Central memory CD8-positive, alpha-beta T cell (primary cell): ENCODE results near the gene C1S.

ENCODE experiments used
- ATAC-seq: fragments of 150-1000 bp; cut with Tn5 transposase; replicated peaks from 2 replicates; pipeline ENCODE4 v1.10.0; 2022; ENCODE audit warnings: mild to moderate bottlenecking, moderate FRiP score, moderate number of reproducible peaks; ENCODE audit not compliant: poor library complexity, severe bottlenecking; ENCODE audit errors: extremely low read depth
- DNase-seq, 2 donors: peaks; one replicate each; pipeline ENCODE4 v3.0.0; 2021; ENCODE audit warnings: low spot score in 2 of 2
- H3K27ac Mint-ChIP-seq: one replicate; pipeline ENCODE4 v1.8.0; 2022; ENCODE audit warnings: low read depth, mild to moderate bottlenecking, moderate library complexity, mixed read lengths
- H3K27me3 Mint-ChIP-seq: one replicate; pipeline ENCODE4 v1.8.0; 2022; ENCODE audit warnings: mixed read lengths
- H3K36me3 Mint-ChIP-seq: one replicate; pipeline ENCODE4 v1.8.0; 2022; ENCODE audit warnings: mild to moderate bottlenecking, moderate library complexity, mixed read lengths; ENCODE audit not compliant: insufficient read depth
- H3K4me1 Mint-ChIP-seq: one replicate; pipeline ENCODE4 v1.8.0; 2022; ENCODE audit warnings: mixed read lengths
- H3K4me3 Mint-ChIP-seq: one replicate; pipeline ENCODE4 v1.8.0; 2022; ENCODE audit warnings: mild to moderate bottlenecking, moderate library complexity, mixed read lengths
- H3K9me3 Mint-ChIP-seq: one replicate; pipeline ENCODE4 v1.8.0; 2022; ENCODE audit warnings: mixed read lengths

Gene C1S

DNA sequence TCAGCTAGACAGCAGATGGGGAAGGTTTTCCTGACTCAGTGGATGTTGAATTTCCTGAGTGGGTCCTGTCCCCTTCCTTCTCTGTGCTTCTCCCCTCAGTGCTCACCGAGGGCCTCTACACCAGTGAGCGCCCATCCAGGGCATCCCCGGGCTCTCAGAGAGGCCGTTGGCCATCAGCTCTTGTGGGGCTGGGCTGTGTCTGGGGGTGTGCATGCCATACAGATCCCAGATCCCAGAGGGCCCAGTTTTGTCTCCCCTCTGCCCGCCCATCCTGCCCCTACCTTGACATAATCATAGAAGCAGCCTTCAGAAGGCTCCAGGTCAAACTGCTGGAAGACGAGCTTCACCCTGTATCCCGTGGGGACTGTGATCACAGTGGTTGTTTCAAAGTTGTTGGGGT is 30.7 kb downstream of the C1S start:
- Mint-ChIP-seq H3K27ac (no peak overlapping the region), H3K27me3 (no peaks in the 10 kb centered on the region), H3K36me3 (peaks cover 2% of the 10 kb centered on the region), H3K4me1 (peaks cover 10% of the 10 kb centered on the region), H3K9me3 (no peaks in the 10 kb centered on the region), H3K4me3 (peak overlapping the region; percentile 79)
- no peak for ATAC-seq
- no peak for DNase-seq

DNA sequence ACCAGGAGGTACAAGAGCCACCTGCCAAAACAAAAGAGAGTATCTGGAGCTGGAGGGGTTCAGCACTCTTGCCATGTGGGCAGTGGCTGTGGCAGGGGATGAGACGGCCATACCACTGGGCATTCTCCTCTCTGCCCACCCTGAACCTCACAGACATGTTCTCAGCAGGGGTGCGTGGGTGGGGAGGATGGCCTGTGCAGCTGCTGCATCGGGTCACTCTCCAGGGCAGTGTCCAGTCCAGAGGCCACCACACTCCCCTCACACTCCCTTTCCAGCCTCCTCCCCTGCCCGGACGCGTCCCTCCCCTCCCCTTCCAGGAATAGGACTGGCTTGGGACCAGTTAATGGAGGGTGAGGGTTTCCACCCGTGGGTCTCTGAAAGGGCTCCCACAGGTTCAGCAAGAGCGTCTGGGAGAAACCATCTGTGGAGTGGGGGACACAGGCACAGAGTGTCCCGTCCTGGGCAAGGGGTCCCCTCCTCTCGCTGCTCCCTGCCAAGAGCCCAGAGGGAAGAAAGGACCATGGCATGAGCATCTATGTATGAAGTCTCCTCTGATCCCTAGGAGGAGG is 31.2 kb downstream of the C1S start:
- no peak for ATAC-seq
- peaks cover 2% of the 10 kb centered on the region for H3K36me3 Mint-ChIP-seq
- peaks cover 14% of the 10 kb centered on the region for H3K4me1 Mint-ChIP-seq
- no peaks in the 10 kb centered on the region for H3K9me3 Mint-ChIP-seq
- H3K4me3 Mint-ChIP-seq = peak overlapping the region; percentile 79
- no peaks in the 10 kb centered on the region for H3K27me3 Mint-ChIP-seq
- H3K27ac Mint-ChIP-seq = no peak overlapping the region
- DNase-seq = no peak

GRCh38 chr12:7092229-7092985 is 31.9 kb downstream of the C1S start, which contains the start of gene C1R:
TSS of gene C1R (minus strand) at chr12:7092445. CDS start at chr12:7092388, 57 bp downstream.
- H3K4me3 Mint-ChIP-seq = peak within 1 kb of the TSS; percentile 79
- no peaks in the 10 kb centered on the region for H3K27me3 Mint-ChIP-seq
- H3K9me3 Mint-ChIP-seq = no peaks in the 10 kb centered on the region
- DNase-seq (peak; percentile 54 to 56), ATAC-seq (peak; percentile 64)
- H3K36me3 Mint-ChIP-seq = peaks cover 4% of the 10 kb centered on the region
- H3K27ac Mint-ChIP-seq = no peak within 1 kb of the TSS
- peaks cover 14% of the 10 kb centered on the region for H3K4me1 Mint-ChIP-seq

DNA sequence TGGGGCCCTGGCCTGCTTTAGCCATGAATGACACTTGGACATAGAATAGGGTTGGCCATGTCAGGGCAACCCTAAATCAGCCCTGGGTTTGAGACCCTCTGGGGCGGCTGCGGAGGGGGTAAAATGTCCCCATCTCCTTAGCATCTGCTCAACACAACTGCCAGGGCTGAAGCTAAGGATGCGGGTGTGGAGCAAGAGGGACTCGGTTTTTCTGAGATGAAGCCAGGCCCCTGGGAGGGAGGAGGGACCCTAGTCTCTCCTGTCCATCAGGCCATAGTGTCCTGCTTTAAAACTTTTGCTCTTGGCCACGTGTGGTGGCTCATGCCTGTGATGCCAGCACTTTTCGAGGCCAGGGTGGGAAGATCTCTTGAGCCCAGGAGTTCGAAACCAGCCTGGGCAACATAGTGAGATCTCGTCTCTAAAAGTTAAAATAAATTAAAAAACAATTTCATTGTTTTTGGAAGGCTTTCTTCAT is 32.5 kb downstream of the C1S start:
- DNase-seq (no peak), ATAC-seq (no peak)
- peak overlapping the region; percentile 79 for H3K4me3 Mint-ChIP-seq
- peaks cover 14% of the 10 kb centered on the region for H3K4me1 Mint-ChIP-seq
- no peaks in the 10 kb centered on the region for H3K9me3 Mint-ChIP-seq
- no peaks in the 10 kb centered on the region for H3K27me3 Mint-ChIP-seq
- H3K27ac Mint-ChIP-seq = no peak overlapping the region
- H3K36me3 Mint-ChIP-seq = peaks cover 4% of the 10 kb centered on the region

DNA sequence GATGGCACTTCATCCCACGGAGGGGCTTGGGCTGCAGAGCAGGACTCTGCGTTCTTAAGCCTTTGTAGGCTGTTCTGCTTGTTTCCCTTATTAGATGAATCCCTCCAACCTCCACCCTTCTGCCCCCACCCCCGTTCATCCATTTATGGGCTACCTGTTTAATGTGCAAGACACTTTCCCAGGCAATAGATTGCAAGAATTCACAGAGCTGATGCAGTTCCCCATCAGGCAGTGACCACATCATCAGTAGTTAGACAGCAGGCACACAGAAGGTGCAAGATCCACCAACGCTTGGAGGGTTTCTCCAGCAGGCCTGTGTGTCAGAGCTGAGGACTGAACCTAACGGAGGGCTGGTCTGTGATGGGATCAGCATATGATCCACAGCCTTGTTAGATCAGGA is 33.0 kb downstream of the C1S start:
- DNase-seq = no peak
- ATAC-seq = no peak
- Mint-ChIP-seq H3K4me1 (peaks cover 14% of the 10 kb centered on the region), H3K9me3 (no peaks in the 10 kb centered on the region), H3K36me3 (peaks cover 4% of the 10 kb centered on the region), H3K27ac (no peak overlapping the region), H3K4me3 (no peak overlapping the region), H3K27me3 (no peaks in the 10 kb centered on the region)

DNA sequence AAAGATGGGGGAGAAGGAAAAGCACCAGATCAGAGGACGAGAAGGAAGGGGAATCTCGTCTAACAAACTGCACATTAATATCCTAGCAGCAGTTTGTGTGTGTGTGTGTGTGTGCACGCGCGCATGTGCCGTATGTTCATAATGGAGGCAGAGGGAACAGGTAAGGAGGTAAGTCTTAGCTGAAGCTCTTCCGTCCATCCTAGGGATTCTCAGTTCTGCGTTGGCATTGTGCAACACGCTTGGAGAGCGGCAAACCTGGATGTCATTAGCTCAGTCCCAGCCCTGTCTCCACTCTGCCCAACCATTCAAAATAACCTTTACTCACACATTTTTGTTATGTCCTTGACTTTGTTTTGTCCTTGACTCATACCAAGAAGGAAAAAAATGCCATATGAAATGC is 33.4 kb downstream of the C1S start:
- H3K27ac Mint-ChIP-seq = no peak overlapping the region
- H3K4me1 Mint-ChIP-seq = peaks cover 14% of the 10 kb centered on the region
- H3K4me3 Mint-ChIP-seq = no peak overlapping the region
- H3K27me3 Mint-ChIP-seq = no peaks in the 10 kb centered on the region
- no peak for ATAC-seq
- no peak for DNase-seq
- H3K9me3 Mint-ChIP-seq = no peaks in the 10 kb centered on the region
- peaks cover 4% of the 10 kb centered on the region for H3K36me3 Mint-ChIP-seq

GRCh38 chr12:7096006-7096932 is 35.8 kb downstream of the C1S start:
- Mint-ChIP-seq H3K4me1 (peaks cover 14% of the 10 kb centered on the region), H3K9me3 (no peaks in the 10 kb centered on the region), H3K36me3 (peaks cover 10% of the 10 kb centered on the region), H3K4me3 (no peak overlapping the region), H3K27ac (no peak overlapping the region), H3K27me3 (no peaks in the 10 kb centered on the region)
- no peak for ATAC-seq
- no peak for DNase-seq

- DNase-seq (no peak), ATAC-seq (no peak)
- Mint-ChIP-seq H3K36me3 (peaks cover 10% of the 10 kb centered on the region), H3K4me1 (peaks cover 13% of the 10 kb centered on the region), H3K27ac (no peak overlapping the region), H3K9me3 (no peaks in the 10 kb centered on the region), H3K27me3 (no peaks in the 10 kb centered on the region), H3K4me3 (no peak overlapping the region)
Observed at GRCh38 chr12:7096979-7097378, 36.5 kb downstream of the C1S start.

GRCh38 chr12:7099290-7099996 is 38.9 kb downstream of the C1S start:
- Mint-ChIP-seq H3K36me3 (peaks cover 16% of the 10 kb centered on the region), H3K27ac (peak overlapping the region; percentile 39), H3K4me3 (no peak overlapping the region), H3K27me3 (no peaks in the 10 kb centered on the region), H3K4me1 (peaks cover 25% of the 10 kb centered on the region), H3K9me3 (no peaks in the 10 kb centered on the region)
- DNase-seq (no peak), ATAC-seq (no peak)

DNA sequence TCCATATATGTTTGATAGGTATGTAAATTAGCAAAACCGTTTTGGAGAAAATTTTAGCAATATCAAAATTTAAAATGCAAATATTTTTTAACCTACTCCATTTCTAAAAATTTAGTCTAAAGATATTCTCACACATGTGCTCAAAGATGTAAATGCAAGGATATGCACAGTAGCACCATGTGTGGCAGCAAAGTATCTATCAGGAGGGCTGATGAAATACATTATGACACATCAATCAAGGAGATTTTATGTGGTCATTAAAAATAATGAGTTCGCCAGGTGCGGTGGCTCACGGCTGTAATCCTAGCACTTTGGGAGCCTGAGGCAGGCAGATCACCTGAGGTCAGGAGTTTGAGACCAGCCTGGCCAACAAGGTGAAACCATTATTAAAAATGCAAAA is 39.7 kb downstream of the C1S start:
- Mint-ChIP-seq H3K36me3 (peaks cover 17% of the 10 kb centered on the region), H3K9me3 (no peaks in the 10 kb centered on the region), H3K27me3 (no peaks in the 10 kb centered on the region), H3K4me1 (peaks cover 27% of the 10 kb centered on the region), H3K27ac (no peak overlapping the region), H3K4me3 (no peak overlapping the region)
- no peak for DNase-seq
- ATAC-seq = no peak

GRCh38 chr12:7101047-7101693 is 40.7 kb downstream of the C1S start:
- H3K36me3 Mint-ChIP-seq = peaks cover 17% of the 10 kb centered on the region
- DNase-seq = no peak
- no peak overlapping the region for H3K4me3 Mint-ChIP-seq
- H3K27ac Mint-ChIP-seq = peak overlapping the region; percentile 71
- no peak for ATAC-seq
- H3K27me3 Mint-ChIP-seq = no peaks in the 10 kb centered on the region
- H3K4me1 Mint-ChIP-seq = peaks cover 36% of the 10 kb centered on the region
- peaks cover 7% of the 10 kb centered on the region for H3K9me3 Mint-ChIP-seq

- Mint-ChIP-seq H3K36me3 (peaks cover 17% of the 10 kb centered on the region), H3K4me1 (peaks cover 37% of the 10 kb centered on the region), H3K27ac (peak overlapping the region; percentile 71), H3K4me3 (no peak overlapping the region), H3K27me3 (no peaks in the 10 kb centered on the region), H3K9me3 (peaks cover 7% of the 10 kb centered on the region)
- ATAC-seq (no peak), DNase-seq (no peak)
Observed at GRCh38 chr12:7101694-7102131, 41.2 kb downstream of the C1S start.
